H54 (cell line): ENCODE data around the gene PTTG1.

Experiments used
- DNase-seq: peaks from one replicate; pipeline ENCODE4 v3.0.0; 2011; ENCODE audit warnings: low spot score, mixed read lengths; ENCODE audit not compliant: insufficient read length
- FAIRE-seq: peaks from 3 replicates; lab custom pipeline; 2011; peaks lifted over from hg19 to GRCh38; lab: Jason Lieb, UNC
- POLR2A ChIP-seq: IDR thresholded peaks from 2 replicates; pipeline ENCODE4 v1.6.1; 2011; ENCODE audit warnings: low read depth, mild to moderate bottlenecking, low read length

The PTTG1 gene

DNA sequence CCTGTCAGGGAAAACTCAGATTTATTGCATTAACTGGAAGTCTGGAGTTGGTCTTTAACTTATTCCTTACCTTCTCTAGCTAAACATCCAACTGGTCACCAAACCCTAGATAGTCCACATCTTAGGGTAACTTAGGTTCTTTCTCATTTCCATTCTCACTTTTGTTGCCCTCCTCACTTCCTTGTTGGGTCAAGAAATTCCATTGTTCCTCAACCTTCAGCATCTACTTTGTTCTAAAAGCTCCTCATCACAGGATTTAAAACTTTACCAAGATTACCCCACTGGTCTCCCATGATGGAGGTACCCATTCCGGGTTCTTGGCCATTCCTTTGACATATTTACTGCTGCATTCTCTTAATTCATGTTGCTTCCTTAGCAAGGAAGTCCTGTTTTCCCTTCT is 32.1 kb downstream of the PTTG1 start:
- DNase-seq (no peak), FAIRE-seq (no peak)
- TF ChIP-seq POLR2A = no peak

- FAIRE-seq (no peak), DNase-seq (no peak)
- no peak for TF ChIP-seq POLR2A
These were observed 33.9 kb downstream of the PTTG1 start for GRCh38 chr5:160455600-160455999.

- FAIRE-seq = no peak
- no peak for TF ChIP-seq POLR2A
These were observed 35.0 kb downstream of the PTTG1 start for GRCh38 chr5:160456480-160457177.

GRCh38 chr5:160457252-160457651 is 35.6 kb downstream of the PTTG1 start:
- FAIRE-seq = no peak
- DNase-seq = no peak
- TF ChIP-seq POLR2A = no peak

More at GRCh38 chr5:160456480-160457177, 35.0 kb downstream of the PTTG1 start:
- no peak for DNase-seq

DNA sequence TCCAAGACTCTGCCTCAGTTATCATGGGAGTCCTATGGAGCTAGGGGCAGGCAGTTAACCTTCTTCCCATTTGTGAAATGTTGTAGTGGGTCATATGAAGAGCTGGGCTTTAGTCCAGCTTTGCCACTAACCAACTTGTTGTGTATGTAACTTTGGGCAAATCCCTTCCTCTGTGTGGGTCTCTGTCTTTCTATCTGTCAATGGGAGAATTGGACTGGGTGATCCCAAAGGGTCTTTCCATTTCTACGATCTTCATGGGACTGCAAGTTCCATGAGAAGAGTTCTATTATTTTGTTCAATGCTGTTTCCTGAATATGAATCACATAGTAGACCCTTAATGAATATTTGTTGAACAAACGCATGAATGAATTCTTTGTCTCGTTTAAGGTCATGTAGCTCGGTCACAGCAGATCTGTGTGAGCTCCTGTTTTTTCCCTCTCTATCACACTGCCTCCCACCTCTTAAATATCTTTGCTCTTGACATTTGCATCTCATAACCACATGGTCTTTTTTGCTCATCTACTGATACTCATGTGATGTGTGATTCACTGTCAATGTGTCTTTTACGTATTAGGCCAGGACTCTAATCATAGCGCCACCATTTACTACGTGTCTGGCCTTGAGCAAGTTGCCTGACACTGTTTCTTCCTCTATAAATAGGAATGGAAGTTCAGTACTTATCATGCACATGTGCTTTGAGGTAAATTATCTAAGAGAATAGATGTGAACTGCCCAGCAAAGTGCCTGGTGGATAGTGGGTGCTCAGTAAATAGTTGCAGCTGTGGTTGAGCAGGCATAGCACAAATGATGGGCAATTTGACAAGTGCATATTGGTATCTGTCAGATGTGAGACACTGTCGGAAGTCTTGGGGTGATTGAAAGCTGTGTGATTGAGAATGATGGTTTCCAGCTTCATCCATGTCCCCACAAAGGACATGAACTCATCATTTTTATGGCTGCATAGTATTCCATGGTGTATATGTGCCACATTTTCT is 37.4 kb downstream of the PTTG1 start:
- FAIRE-seq (no peak), DNase-seq (no peak)
- TF ChIP-seq POLR2A = no peak

DNA sequence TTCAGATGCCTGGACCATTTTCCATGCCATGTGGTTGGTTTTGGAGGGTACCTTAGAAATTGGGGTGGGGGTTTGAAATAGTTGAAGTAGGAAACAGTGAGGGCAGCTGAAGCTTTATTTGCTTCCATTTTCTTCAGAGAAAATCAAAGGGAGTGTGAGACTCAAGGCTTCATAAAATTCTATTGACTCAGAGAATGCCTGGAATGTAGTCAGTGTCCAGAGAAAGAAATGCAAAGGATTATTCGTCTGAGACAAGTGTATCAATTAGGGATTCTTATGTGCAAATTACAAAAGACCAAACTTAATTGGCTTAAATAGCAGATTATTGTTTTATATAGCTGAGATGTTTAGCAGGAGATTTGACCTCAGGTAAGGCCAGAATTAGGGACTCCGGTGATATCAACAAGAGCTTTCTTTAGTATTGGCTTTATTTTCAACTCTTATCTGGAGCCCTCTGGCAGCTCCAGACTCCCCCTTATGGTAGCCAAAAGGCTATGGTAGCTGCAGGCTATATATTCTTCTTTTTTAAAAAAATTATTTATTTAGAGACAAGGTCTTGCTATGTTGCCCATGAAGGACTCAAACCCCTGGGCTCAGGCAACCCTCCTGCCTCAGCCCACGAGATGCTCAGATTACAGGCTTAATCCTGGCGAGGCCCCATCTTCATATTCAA is 38.9 kb downstream of the PTTG1 start:
- TF ChIP-seq POLR2A = no peak
- no peak for DNase-seq
- FAIRE-seq = no peak

GRCh38 chr5:160461378-160461777 is 39.7 kb downstream of the PTTG1 start:
- no peak for FAIRE-seq
- no peak for DNase-seq
- no peak for TF ChIP-seq POLR2A

- no peak for TF ChIP-seq POLR2A
- DNase-seq = no peak
- no peak for FAIRE-seq
These were observed 40.5 kb downstream of the PTTG1 start for GRCh38 chr5:160462167-160462566.

DNA sequence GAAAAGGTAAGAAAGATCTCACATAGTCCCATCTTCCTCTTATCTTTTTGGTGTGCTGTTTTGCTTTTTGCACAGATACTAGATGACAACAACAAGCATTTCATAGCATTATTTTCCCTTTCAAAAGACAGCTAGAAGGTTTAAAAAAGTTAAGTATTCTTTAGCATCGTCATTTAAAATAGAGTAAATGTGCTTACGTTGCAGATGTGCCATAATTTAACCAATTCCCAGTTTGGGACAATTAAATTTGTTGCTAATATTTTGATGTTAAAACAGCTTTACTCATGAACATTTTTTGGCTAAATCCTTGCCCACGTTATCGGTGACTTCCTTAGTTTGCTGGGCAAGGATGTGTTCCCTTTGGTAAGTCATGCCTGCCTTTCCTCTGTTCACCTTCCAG is 41.6 kb downstream of the PTTG1 start:
- no peak for FAIRE-seq
- no peak for TF ChIP-seq POLR2A
- no peak for DNase-seq

- no peak for FAIRE-seq
- TF ChIP-seq POLR2A = no peak
- no peak for DNase-seq
These were observed 42.2 kb downstream of the PTTG1 start for GRCh38 chr5:160463740-160464465.

DNA sequence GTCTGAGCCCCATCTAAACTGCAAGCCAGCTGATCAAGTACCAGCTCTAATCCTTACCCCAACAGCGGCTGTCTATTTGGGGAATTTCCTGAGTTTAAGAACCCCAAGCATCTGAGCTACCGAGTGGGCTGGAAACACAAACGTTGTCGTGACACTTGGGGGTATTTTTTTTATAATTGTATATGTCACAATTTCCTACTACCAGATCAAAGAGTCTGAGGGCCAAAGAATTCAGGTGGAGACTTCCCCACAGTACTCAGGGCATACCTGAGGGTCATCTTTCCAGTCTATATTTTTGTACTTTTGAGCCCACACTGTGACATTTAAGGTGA is 42.8 kb downstream of the PTTG1 start:
- no peak for FAIRE-seq

DNA sequence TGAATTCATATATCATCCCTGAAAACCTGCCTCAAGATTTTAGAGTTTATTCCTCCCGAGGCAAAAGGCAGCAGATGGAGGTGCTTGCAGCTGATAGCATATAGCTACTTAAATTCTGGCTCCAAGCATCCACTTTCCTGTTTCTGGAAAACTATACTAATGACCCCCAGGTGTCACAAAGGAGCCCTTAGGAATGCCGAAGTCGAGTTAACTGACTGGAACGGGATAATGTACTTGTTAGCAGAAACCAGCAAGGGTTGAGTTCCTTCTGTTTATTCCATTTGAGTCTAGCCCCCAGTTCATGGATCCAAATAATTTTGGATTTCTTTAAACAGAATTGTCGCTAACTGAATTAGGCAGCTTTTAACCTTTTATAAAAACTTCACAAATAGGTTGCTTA is 44.5 kb downstream of the PTTG1 start:
- FAIRE-seq (no peak), DNase-seq (no peak)
- TF ChIP-seq POLR2A = no peak

More for the DNA sequence above, 42.8 kb downstream of the PTTG1 start:
- TF ChIP-seq POLR2A = no peak
- no peak for DNase-seq

DNA sequence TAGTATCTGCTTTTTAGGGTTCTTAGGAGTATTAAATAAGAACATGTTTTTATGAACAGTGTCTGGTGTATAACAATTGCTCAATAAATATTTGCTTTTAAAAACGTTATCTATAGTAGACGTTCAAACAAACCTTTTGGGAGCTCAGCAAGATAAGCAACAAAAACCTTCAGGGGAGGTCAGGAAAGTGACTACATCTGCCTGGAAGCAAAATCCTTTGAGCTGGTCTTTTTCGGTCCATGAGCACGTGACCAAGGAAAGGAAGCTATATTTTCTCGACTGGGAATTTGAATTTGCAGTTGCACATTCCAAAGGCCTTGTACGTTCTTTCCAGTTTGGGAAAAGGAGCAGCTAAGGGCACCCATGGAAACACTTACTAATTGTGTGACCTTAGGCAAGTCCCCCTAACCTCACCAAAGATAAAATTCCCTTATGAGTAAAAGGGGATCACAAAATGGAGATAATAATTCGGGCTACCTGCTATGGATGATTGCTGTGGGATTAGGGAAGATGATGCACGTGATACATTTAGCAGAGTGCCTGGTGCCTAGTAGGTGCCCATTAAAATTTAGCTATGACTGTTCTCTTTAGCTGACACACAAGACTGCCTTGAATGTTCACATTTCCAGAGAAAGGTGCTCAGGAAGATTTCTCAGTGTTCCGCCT is 45.4 kb downstream of the PTTG1 start:
- no peak for TF ChIP-seq POLR2A
- FAIRE-seq (no peak), DNase-seq (no peak)
